ENCODE measurements around the gene KRTAP9-1. TPM values are rescaled to one million over a fixed set of nuclear protein-coding genes. Genes with fewer than 3 reads are reported as not detected.

Gene KRTAP9-1
- total and polyA plus RNA-seq, 2 donors (not counting 3 experiments of a cell fraction or from before 2014, with no cell fraction given): not detected

DNA sequence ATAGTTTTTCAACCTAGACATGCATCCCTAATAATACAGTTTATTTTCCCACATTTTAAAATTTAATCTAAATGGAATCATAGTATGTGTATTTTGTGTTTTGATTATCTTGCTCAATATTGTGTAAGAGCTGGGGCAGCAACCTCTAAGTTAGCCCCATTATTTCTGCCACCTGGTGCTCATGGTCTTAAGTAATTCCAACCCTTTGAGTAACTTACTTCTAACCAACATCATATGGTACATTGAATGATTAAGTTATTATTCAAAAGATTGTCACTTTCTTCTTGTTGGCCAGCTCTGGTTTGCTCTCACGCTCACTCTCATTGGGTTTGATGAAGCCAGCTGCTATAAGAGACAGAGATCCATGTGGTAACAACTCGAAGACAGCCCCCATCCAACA, 17.8 kb upstream of the KRTAP9-1 start:
- H2AFZ ChIP-seq (ENCODE audit: low read depth, low read length): no peak overlapping the region
- no peak overlapping the region for H3K4me3 ChIP-seq (replicated peaks in 1 of 3; ENCODE audit: insufficient read depth in 1 of 3, low read depth in 1 of 3, low read length in 3 of 3)
- no peaks in the 10 kb centered on the region for H3K9me1 ChIP-seq (replicated peaks; ENCODE audit: control insufficient read depth, extremely low read depth, insufficient read depth, low read length)
- dilution Hi-C loops (cut with MboI; ENCODE audit: extremely low pct_ligation_motif_present, low sequenced_read_pairs): no loop called here
- ChIA-PET CTCF (no interaction called here), POLR2A (no interaction called here)
- no peak overlapping the region for H3K9ac ChIP-seq (replicated peaks; ENCODE audit: extremely low read depth, insufficient read depth, low read length)
- H3K9me3 ChIP-seq (replicated peaks; ENCODE audit: control insufficient read depth, insufficient read depth, low read length): no peaks in the 10 kb centered on the region
- no peak for TF ChIP-seq EZH2 (IDR thresholded peaks at IDR 0.05; ENCODE audit: borderline replicate concordance, low read depth, low read length, severe bottlenecking)
- no peak for TF ChIP-seq GATA2 (IDR thresholded peaks at IDR 0.05; ENCODE audit: insufficient read depth, insufficient read length, low read depth, low read length)
- no peaks in the 10 kb centered on the region for H3K27me3 ChIP-seq (ENCODE audit: control insufficient read depth in 2 of 2, insufficient read depth in 2 of 2, low read length in 2 of 2)
- no peak overlapping the region for H3K27ac ChIP-seq (ENCODE audit: insufficient read depth, low read depth, low read length)
- no peaks in the 10 kb centered on the region for H3K4me1 ChIP-seq (ENCODE audit: control insufficient read depth, extremely low read depth, insufficient read depth, low read length)
- FAIRE-seq (no peak), DNase-seq (ENCODE audit: low read depth, low spot score) (no peak)
- intact Hi-C loops (cut with micrococcal nuclease): no loop called here
- no peaks in the 10 kb centered on the region for H4K20me1 ChIP-seq (replicated peaks; ENCODE audit: control insufficient read depth, extremely low read depth, insufficient read depth, low read length)
- BruUV-seq (replicated peaks): no TSS peak
- no peaks in the 10 kb centered on the region for H3K79me2 ChIP-seq (ENCODE audit: control insufficient read depth, insufficient read depth, low read length)
- H3K36me3 ChIP-seq (ENCODE audit: control insufficient read depth in 2 of 2, extremely low read depth in 1 of 2, insufficient read depth in 2 of 2, low read length in 2 of 2): no peaks in the 10 kb centered on the region
- H3K4me2 ChIP-seq (ENCODE audit: insufficient read depth, low read length): no peak overlapping the region

GRCh38 chr17:41176744-41177387, 12.8 kb upstream of the KRTAP9-1 start:
- DNase-seq (ENCODE audit: low read depth, low spot score) (no peak), FAIRE-seq (no peak)
- H3K27me3 ChIP-seq (ENCODE audit: control insufficient read depth in 2 of 2, insufficient read depth in 2 of 2, low read length in 2 of 2): no peaks in the 10 kb centered on the region
- ChIA-PET CTCF (no interaction called here), POLR2A (no interaction called here)
- no peak overlapping the region for H2AFZ ChIP-seq (ENCODE audit: low read depth, low read length)
- H3K36me3 ChIP-seq (ENCODE audit: control insufficient read depth in 2 of 2, extremely low read depth in 1 of 2, insufficient read depth in 2 of 2, low read length in 2 of 2): no peaks in the 10 kb centered on the region
- no peaks in the 10 kb centered on the region for H3K4me1 ChIP-seq (ENCODE audit: control insufficient read depth, extremely low read depth, insufficient read depth, low read length)
- no peaks in the 10 kb centered on the region for H3K79me2 ChIP-seq (ENCODE audit: control insufficient read depth, insufficient read depth, low read length)
- intact Hi-C loops (cut with micrococcal nuclease) (no loop called here), dilution Hi-C loops (cut with MboI; ENCODE audit: extremely low pct_ligation_motif_present, low sequenced_read_pairs) (no loop called here)
- H3K4me2 ChIP-seq (ENCODE audit: insufficient read depth, low read length): no peak overlapping the region
- no peaks in the 10 kb centered on the region for H3K9me1 ChIP-seq (replicated peaks; ENCODE audit: control insufficient read depth, extremely low read depth, insufficient read depth, low read length)
- H3K4me3 ChIP-seq (replicated peaks in 1 of 3; ENCODE audit: insufficient read depth in 1 of 3, low read depth in 1 of 3, low read length in 3 of 3): no peak overlapping the region
- H3K27ac ChIP-seq (ENCODE audit: insufficient read depth, low read depth, low read length): no peak overlapping the region
- H3K9ac ChIP-seq (replicated peaks; ENCODE audit: extremely low read depth, insufficient read depth, low read length): no peak overlapping the region
- H4K20me1 ChIP-seq (replicated peaks; ENCODE audit: control insufficient read depth, extremely low read depth, insufficient read depth, low read length): no peaks in the 10 kb centered on the region
- no peaks in the 10 kb centered on the region for H3K9me3 ChIP-seq (replicated peaks; ENCODE audit: control insufficient read depth, insufficient read depth, low read length)
- BruUV-seq (replicated peaks): no TSS peak
- TF ChIP-seq POLR2A (IDR thresholded peaks at IDR 0.05; ENCODE audit: low read depth, low read length) (no peak), EZH2 (IDR thresholded peaks at IDR 0.05; ENCODE audit: borderline replicate concordance, low read depth, low read length, severe bottlenecking) (no peak), JUN (IDR thresholded peaks at IDR 0.05; ENCODE audit: borderline replicate concordance, insufficient read depth, insufficient read length, low read depth) (no peak), FOS (IDR thresholded peaks at IDR 0.05; ENCODE audit: borderline replicate concordance, insufficient read depth, low read length) (no peak), POLR2AphosphoS5 (IDR thresholded peaks at IDR 0.05; ENCODE audit: insufficient read depth, low read depth, low read length) (no peak), GATA2 (IDR thresholded peaks at IDR 0.05; ENCODE audit: insufficient read depth, insufficient read length, low read depth, low read length) (no peak), MYC (IDR thresholded peaks at IDR 0.05; ENCODE audit: low read depth, low read length) (no peak)
- TF ChIP-seq, protein P1, sequence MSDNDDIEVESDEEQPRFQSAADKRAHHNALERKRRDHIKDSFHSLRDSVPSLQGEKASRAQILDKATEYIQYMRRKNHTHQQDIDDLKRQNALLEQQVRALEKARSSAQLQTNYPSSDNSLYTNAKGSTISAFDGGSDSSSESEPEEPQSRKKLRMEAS (IDR thresholded peaks at IDR 0.05; ENCODE audit: insufficient read depth, insufficient read length): no peak
- TF ChIP-seq, protein P2, sequence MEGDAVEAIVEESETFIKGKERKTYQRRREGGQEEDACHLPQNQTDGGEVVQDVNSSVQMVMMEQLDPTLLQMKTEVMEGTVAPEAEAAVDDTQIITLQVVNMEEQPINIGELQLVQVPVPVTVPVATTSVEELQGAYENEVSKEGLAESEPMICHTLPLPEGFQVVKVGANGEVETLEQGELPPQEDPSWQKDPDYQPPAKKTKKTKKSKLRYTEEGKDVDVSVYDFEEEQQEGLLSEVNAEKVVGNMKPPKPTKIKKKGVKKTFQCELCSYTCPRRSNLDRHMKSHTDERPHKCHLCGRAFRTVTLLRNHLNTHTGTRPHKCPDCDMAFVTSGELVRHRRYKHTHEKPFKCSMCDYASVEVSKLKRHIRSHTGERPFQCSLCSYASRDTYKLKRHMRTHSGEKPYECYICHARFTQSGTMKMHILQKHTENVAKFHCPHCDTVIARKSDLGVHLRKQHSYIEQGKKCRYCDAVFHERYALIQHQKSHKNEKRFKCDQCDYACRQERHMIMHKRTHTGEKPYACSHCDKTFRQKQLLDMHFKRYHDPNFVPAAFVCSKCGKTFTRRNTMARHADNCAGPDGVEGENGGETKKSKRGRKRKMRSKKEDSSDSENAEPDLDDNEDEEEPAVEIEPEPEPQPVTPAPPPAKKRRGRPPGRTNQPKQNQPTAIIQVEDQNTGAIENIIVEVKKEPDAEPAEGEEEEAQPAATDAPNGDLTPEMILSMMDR (IDR thresholded peaks at IDR 0.05; ENCODE audit: extremely low read depth in 1 of 2, insufficient read depth in 1 of 2, low read depth in 1 of 2, low read length in 2 of 2): no peak

All from endothelial cell of umbilical vein (primary cell).